HEK293 (cell line): ENCODE measurements around the gene RAN.

Experiments
- CTCF ChIP-seq: fragments of 450-650 bp; formaldehyde crosslinking; IDR thresholded peaks from 2 replicates; pipeline ENCODE4 v1.5.1; 2016; ENCODE audit warnings: missing biosample characterization, missing genetic modification characterization
- REST ChIP-seq: fragments of 450-650 bp; formaldehyde crosslinking; IDR thresholded peaks from 2 replicates; pipeline ENCODE4 v1.5.1; 2016; ENCODE audit warnings: missing biosample characterization, missing genetic modification characterization
- SP2 ChIP-seq: fragments of 450-650 bp; formaldehyde crosslinking; IDR thresholded peaks from 2 replicates; pipeline ENCODE4 v1.5.1; 2016; ENCODE audit warnings: missing biosample characterization, missing genetic modification characterization
- TCF7L2 ChIP-seq: IDR thresholded peaks from 2 replicates; pipeline ENCODE4 v1.6.1; 2011; ENCODE audit warnings: low read depth, mild to moderate bottlenecking, inconsistent platforms, low read length, moderate library complexity, borderline replicate concordance
- YY1 ChIP-seq: fragments of 450-650 bp; formaldehyde crosslinking; IDR thresholded peaks from 2 replicates; pipeline ENCODE4 v1.5.1; 2018; ENCODE audit warnings: missing biosample characterization, missing genetic modification characterization
- ZNF121 ChIP-seq: fragments of 450-650 bp; formaldehyde crosslinking; IDR thresholded peaks from 2 replicates; pipeline ENCODE4 v1.5.1; 2016; ENCODE audit warnings: missing biosample characterization, missing genetic modification characterization
- ZNF146 ChIP-seq: fragments of 450-650 bp; formaldehyde crosslinking; IDR thresholded peaks from 2 replicates; pipeline ENCODE4 v1.5.1; 2016; ENCODE audit warnings: missing biosample characterization, missing genetic modification characterization
- ZNF18 ChIP-seq: fragments of 450-650 bp; formaldehyde crosslinking; IDR thresholded peaks from 2 replicates; pipeline ENCODE4 v1.5.1; 2016; ENCODE audit warnings: missing biosample characterization, missing genetic modification characterization
- ZNF354C ChIP-seq: fragments of 450-650 bp; formaldehyde crosslinking; IDR thresholded peaks from 2 replicates; pipeline ENCODE4 v1.5.1; 2016; ENCODE audit warnings: missing biosample characterization, missing genetic modification characterization, low read depth, borderline replicate concordance
- ZNF639 ChIP-seq: fragments of 450-650 bp; formaldehyde crosslinking; IDR thresholded peaks from 2 replicates; pipeline ENCODE4 v1.5.1; 2016; ENCODE audit warnings: missing biosample characterization, missing genetic modification characterization

- TF ChIP-seq ZNF18 (tag by site-specific recombination) (no peak), CTCF (tag by site-specific recombination) (no peak), ZNF121 (no peak), TCF7L2 (no peak), ZNF639 (tag by site-specific recombination) (no peak), REST (no peak), SP2 (tag by site-specific recombination) (no peak), ZNF146 (no peak), YY1 (tag by site-specific recombination) (no peak), ZNF354C (tag by site-specific recombination) (no peak)
These were observed 43.0 kb upstream of the RAN start for GRCh38 chr12:130828895-130829294.
